ENCODE measurements around the gene KDM8.

KDM8 gene

DNA sequence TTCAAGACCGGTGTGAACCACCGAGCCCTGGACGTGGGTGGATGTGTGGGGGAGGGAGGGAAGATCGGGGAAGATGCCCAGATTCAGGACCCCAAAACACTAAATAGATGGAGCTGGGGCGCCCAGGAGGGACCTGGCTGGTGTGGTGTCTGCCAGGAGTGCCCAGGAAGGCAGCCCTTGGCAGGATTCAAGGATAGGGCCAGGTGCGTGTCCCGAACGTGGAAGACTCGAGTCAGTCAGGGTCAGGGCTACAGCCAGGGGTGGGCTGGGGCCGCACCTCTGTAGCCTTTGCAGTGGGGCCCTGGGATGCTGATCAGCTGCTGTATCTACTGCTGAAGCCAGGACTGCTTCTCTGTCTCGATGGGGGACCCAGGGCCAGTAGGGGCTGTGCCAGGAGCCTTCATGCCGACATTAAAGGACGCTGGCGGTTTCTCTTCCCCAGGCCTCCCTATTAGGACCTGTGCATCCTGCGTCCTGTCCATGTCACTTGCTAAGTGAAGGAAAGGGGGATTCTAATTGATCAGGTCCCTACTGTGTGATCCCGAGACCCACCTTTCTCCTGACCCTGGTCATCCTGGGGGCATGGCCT, 13.1 kb downstream of the KDM8 start:
- DNase-seq (ENCODE audit: low spot score) = no peak

GRCh38 chr16:27217256-27217655, 13.9 kb downstream of the KDM8 start:
- DNase-seq (ENCODE audit: low spot score) = peak; percentile 87

DNA sequence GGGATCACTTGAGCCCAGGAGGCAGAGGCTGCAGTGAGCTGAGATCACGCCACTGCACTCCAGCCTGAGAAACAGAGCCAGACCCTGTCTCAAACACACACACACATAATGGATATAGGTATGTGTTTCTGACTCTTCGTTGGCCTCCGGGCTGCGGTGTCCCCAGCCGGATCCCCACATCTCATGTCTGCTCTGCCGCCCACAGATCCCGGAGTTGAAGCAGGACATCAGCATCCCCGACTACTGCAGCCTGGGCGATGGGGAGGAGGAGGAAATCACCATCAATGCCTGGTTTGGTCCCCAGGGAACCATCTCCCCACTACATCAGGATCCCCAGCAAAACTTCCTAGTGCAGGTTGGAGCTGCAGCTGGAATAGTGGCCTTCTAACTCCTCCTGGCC, 15.4 kb downstream of the KDM8 start:
- DNase-seq (ENCODE audit: low spot score) = no peak

- DNase-seq (ENCODE audit: low spot score) = no peak
These were observed 15.8 kb downstream of the KDM8 start for GRCh38 chr16:27219161-27219560.

DNA sequence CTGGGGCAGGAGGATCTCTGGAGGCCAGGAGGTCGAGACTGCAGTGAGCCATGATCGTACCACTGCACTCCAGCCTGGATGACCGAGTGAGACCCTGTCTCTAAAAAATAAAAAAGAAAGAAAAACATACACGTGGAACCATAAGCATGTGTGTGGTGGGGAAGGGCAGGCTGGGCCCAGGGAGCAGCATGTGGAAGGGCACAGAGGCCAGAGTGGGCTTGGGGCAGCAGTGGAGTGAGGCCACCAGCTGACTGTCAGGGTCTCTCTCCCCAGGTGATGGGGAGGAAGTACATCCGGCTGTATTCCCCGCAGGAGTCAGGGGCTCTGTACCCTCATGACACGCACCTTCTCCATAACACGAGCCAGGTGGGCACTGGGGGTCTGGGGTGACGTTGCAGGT, 16.8 kb downstream of the KDM8 start:
- no peak for DNase-seq (ENCODE audit: low spot score)

DNA sequence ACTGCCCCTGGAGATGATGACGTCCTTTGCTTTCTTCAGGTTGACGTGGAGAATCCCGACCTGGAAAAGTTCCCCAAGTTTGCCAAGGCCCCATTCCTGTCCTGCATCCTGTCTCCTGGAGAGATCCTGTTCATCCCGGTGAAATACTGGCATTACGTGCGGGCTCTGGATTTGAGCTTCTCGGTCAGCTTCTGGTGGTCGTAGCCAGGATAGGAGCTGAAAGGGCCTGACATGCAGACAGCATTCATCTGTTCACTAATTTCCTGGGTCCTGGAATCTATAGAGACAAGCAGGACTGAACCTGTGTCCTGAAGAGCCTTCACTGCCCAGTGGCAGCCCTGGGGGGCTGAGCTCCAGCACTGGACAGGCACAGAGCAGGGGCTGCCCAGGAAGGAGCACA, 17.2 kb downstream of the KDM8 start:
- DNase-seq (ENCODE audit: low spot score) = no peak

DNA sequence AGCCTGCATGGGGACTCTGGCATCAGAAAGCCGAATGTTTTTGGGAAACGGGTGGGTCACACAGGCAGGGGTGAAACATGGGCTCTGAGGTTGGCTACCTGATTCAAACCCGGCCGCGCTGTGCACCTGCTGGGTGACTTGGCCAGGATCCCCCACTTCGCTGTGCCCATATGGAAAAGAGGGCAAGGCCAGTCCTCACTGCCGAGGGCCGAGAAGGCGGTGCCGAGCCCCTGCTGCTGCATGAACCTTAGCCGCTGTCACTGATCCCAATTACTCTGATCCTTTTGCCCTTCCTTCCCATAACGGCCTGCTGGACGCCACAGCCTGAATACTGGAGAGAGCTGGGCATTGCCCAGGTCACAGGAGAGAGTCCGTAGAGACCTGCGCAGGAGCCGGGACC, 17.7 kb downstream of the KDM8 start:
- no peak for DNase-seq (ENCODE audit: low spot score)

DNA sequence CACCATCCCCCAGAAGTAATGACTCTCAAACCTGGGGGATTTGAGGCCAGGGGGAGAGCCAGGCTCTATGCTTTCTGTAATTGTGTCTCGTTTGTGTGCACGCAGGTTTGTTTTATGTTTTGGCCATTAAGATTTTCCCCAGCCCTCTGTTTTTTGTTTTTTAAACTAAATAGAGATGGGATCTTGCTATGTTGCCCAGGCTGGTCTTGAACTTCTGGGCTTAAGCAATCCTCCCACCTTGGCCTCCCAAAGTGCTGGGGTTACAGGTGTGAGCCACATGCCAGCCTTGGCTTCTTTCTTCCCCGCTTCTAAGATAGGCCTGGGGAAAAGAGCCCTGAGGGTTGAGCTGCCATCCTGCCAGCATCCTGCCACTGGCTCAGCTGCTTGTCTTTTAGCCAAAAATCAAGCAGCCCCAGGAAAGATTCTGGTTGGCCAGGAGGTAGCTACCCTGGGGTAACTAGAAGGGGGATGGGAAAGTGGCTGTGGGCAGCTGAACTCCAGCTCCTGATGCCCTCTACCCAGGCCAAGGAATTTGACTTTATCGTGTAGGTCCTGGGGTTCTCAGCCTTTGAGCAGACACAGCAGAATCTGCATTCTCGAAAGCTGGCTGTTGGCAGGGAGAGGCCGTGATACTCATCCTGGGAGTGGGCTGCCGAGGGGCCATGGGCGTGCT, 18.4 kb downstream of the KDM8 start:
- no peak for DNase-seq (ENCODE audit: low spot score)

GRCh38 chr16:27222249-27223225, 19.2 kb downstream of the KDM8 start:
- DNase-seq (ENCODE audit: low spot score) = peak; percentile 81

DNA sequence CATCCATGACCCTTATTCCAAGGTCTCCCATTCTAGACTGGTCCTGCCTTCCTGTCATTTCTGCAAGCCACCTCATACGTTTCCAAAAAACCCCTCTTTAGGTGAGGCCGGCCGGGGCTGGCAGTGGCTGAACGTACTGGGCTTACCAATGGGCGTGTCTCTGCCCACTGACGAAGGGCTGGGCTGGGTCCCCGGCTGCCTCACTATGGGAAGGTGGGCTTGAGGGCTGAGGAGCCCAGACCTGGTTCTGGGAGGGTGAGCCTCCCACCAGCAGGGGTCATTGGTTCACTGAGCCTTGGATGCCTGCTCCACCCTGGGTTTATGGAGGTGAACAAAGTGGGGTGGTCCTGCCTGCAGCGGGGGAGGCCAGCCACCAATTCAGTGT, 19.9 kb downstream of the KDM8 start:
- no peak for DNase-seq (ENCODE audit: low spot score)

- no peak for DNase-seq (ENCODE audit: low spot score)
These were observed 20.4 kb downstream of the KDM8 start for GRCh38 chr16:27223701-27224100.

GRCh38 chr16:27224271-27224737, 21.0 kb downstream of the KDM8 start:
- DNase-seq (ENCODE audit: low spot score) = no peak

DNA sequence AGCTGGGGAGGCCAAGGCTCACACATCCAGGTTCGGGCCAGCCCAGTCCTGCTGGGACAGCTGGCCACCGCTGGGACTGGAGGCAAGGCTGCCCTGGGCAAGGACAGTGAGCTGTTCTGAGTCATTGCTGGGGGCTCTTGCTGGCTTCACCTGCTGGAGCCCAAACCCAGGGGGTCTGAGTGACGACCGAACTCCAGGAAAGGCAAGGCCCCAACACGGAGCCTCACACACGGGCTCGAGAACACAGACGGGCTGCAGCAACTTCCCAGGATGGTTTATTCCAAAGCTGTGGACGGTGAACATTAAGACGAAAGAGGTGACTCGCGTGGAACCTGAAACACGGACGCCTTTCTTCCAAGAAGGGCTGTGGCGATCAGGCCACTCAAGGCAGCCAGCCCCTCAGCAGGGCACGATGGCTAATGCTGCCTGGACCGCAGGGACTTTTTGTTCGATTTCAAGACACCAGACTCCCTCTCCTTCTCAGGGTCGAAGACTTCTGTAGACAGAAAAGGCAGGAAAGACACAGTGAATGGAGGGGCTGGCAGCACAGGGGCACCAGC, 21.5 kb downstream of the KDM8 start:
- DNase-seq (ENCODE audit: low spot score) = no peak

GRCh38 chr16:27225536-27226360, 22.4 kb downstream of the KDM8 start:
- DNase-seq (ENCODE audit: low spot score) = no peak

- no peak for DNase-seq (ENCODE audit: low spot score)
These were observed 23.1 kb downstream of the KDM8 start for GRCh38 chr16:27226476-27226875.

DNA sequence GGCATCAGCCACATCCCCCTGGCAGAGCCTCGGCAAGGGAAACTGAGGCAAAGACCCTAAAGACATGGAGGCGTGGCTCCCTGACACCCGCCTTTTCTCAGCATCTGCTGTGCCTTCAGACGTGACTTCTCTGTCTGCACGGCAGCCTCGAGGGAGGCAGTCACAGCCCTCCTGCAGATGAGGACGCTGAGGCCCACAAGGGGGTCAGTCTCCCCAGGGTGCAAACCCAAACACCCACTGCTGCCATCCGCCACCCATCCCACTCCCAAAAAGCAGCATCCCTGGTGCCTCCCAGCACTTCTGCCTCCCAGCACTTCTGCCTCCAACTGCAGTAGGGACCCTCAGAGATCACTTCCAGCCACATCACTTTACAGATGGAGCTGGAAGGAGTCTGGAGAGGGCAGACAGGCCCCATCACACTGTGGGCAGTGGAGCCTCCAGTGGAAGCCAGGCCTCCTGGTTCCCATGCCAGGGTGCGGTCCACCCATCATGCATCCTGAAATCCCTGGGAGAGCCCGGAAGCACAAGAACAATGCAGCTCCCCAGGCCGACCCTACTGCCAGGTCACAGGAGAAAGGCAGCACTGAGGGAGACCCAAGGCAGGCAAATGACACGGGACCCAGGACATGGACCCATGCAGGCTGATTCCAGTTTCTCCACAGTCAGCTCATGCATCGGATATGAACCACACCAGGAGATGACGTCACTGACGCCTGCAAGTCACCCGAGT, 23.8 kb downstream of the KDM8 start:
- DNase-seq (ENCODE audit: low spot score) = no peak

GRCh38 chr16:27228045-27228444, 24.7 kb downstream of the KDM8 start:
- DNase-seq (ENCODE audit: low spot score) = no peak

DNA sequence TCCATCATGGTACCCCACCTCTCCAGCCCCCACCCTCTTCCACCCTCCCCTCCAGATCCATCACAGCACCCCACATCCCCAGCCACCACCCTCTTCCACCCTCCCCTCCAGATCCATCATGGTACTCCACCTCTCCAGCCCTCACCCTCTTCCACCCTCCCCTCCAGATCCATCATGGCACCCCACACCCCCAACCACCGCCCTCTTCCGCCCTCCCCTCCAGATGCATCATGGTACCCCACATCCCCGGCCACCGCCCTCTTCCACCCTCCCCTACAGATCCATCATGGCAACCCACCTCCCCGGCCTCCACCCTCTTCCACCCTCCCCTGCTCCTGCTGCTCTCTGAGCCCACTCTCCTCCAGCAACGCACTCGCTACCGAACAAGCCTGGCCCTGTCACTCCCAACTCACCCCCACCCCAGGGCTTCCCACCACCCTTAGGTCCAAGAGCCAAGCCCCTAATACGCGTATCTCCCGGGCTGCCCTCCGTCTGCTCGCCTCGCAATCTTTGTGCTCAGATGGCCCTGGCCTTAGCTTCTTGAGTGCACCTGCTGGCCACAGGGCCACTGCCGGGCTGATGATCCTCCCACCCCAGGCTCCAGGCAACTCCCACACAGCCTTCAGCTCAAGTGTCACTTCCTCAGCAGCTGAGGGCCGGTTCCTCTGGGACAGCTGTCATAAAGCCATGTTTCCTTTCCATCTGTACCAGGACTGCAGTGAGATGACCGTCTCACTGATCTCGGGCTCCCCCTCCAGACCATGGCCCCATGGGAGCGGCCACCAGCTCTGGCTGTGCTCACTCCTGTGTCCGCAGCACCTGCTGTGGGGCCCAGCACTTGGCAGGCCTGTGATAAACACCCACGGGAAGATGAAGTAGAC, 25.5 kb downstream of the KDM8 start:
- DNase-seq (ENCODE audit: low spot score) = no peak

DNA sequence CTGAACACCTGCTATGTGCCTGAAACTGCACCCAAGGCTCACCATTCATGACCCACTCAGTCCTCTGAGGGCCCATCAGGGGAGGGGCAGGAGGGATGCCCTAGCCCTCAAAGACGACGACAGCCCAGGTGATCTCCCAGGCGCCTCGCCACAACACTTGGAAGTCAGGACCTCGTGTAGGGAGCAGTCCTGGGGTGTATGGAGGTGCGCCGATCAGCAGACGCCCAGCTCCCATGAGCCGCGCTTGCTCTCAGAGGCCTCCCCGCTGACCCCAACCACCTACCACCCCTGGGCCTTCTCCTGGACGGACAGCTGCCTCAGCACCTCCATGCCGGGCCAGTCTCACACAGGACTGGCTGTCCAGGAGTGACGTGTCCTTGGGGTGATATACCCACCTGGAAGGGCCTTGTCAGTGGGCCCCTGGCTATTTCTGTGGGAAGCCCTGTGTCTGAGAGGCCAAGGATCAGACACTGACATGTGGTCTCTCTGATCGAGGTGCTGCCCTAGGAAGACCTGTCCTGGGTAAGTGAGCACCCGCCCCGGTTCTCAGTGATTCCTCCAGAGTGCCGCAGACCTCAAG, 26.7 kb downstream of the KDM8 start:
- DNase-seq (ENCODE audit: low spot score) = no peak

- DNase-seq (ENCODE audit: low spot score) = no peak
These were observed 27.3 kb downstream of the KDM8 start for GRCh38 chr16:27230562-27231001.
